HepG2 (cell line): ENCODE data around the gene PLXNB2. TPM values are rescaled to one million over a fixed set of nuclear protein-coding genes. Genes with fewer than 3 reads are reported as not detected.
A peak's percentile ranks its signal among the peaks of the same experiment; 100 is the strongest.

Experiments
- ARID4A ChIP-seq: sonication (generic); formaldehyde crosslinking; IDR thresholded peaks from 2 replicates; pipeline ENCODE4 v1.5.0; 2020; ENCODE audit warnings: mild to moderate bottlenecking, missing genetic modification reagents, borderline replicate concordance
- ARNTL ChIP-seq: sonication (generic); formaldehyde crosslinking; IDR thresholded peaks from 2 replicates; pipeline ENCODE4 v1.4.0; 2020; ENCODE audit warnings: mild to moderate bottlenecking, missing genetic modification reagents
- CREM ChIP-seq, 2 experiments: sonication (generic) in 1 of 2; formaldehyde crosslinking in 1 of 2; IDR thresholded peaks; 2 replicates each; pipeline versions ENCODE4 v1.4.0 to v1.6.1; 2016 to 2020; ENCODE audit warnings: antibody characterized with exemption in 1 of 2, mild to moderate bottlenecking in 1 of 2, missing genetic modification reagents in 1 of 2
- EHMT2 ChIP-seq: fragments of 200-600 bp; sonication (generic); IDR thresholded peaks from 2 replicates; pipeline ENCODE4 v1.7.0; 2017; ENCODE audit warnings: antibody characterized with exemption, low read depth, low read length, borderline replicate concordance
- EZH2 ChIP-seq: conservative IDR thresholded peaks from 2 replicates; pipeline ENCODE4 v1.6.1; 2012; ENCODE audit warnings: mild to moderate bottlenecking, low read depth, low read length, moderate library complexity
- GABPA ChIP-seq, 2 experiments: IDR thresholded peaks; 2 replicates each; pipeline ENCODE4 v1.6.1; 2011 to 2016; ENCODE audit warnings: low read depth in 2 of 2, low read length in 1 of 2, missing biosample characterization in 1 of 2, missing genetic modification characterization in 1 of 2
- MAFG ChIP-seq: sonication (generic); formaldehyde crosslinking; IDR thresholded peaks from 2 replicates; pipeline ENCODE4 v1.5.1; 2020; ENCODE audit warnings: mild to moderate bottlenecking, missing genetic modification reagents
- MAZ ChIP-seq, 2 experiments: sonication (generic) in 1 of 2; formaldehyde crosslinking in 1 of 2; IDR thresholded peaks; 2 replicates each; pipeline versions ENCODE4 v1.5.0 to v1.6.1; 2012 to 2020; ENCODE audit warnings: low read depth in 2 of 2, mild to moderate bottlenecking in 2 of 2, borderline replicate concordance in 1 of 2, improper control_type of control experiment in 1 of 2, low read length in 1 of 2, missing genetic modification reagents in 1 of 2, moderate library complexity in 1 of 2
- NR2F6 ChIP-seq, 2 experiments: IDR thresholded peaks; 2 replicates each; pipeline ENCODE4 v1.6.1; 2016; ENCODE audit warnings: antibody characterized with exemption in 1 of 2, mild to moderate bottlenecking in 1 of 2
- TEAD3 ChIP-seq: optimal IDR thresholded peaks from 2 replicates; pipeline ENCODE3; 2016; ENCODE audit warnings: borderline replicate concordance
- ZBTB1 ChIP-seq: sonication (generic); formaldehyde crosslinking; IDR thresholded peaks from 2 replicates; pipeline ENCODE4 v1.4.0; 2020; ENCODE audit warnings: missing genetic modification reagents, borderline replicate concordance
- ZNF331 ChIP-seq: sonication (generic); formaldehyde crosslinking; IDR thresholded peaks from 2 replicates; pipeline ENCODE4 v1.4.0; 2020; ENCODE audit warnings: missing genetic modification reagents
- ZNF335 ChIP-seq: sonication (generic); formaldehyde crosslinking; IDR thresholded peaks from 2 replicates; pipeline ENCODE4 v1.4.0; 2020; ENCODE audit warnings: missing genetic modification reagents
- ZNF337 ChIP-seq: sonication (generic); formaldehyde crosslinking; IDR thresholded peaks from 2 replicates; pipeline ENCODE4 v1.5.1; 2020; ENCODE audit warnings: missing genetic modification reagents, low read depth, mild to moderate bottlenecking, borderline replicate concordance
- polyA plus RNA-seq, 8 experiments: library from polyadenylated mRNA; depleted of rRNA in 3 of 8; stranded (reverse) in 7 of 8; unstranded in 1 of 8; fragments of >200 nt; fragmentation: Illumina TruSeq in 4 of 8; extraction: Trizol in 4 of 8; gene quantifications; 2 replicates each; pipeline versions ENCODE4 v1.2.1 to v1.2.3, GENCODE V29; 2011 to 2016; ENCODE audit warnings: low read depth in 4 of 8, missing spikeins in 1 of 8, mixed read lengths in 1 of 8; ENCODE audit not compliant: insufficient read depth in 1 of 8
- total RNA-seq, 5 experiments: library from RNA; depleted of rRNA; stranded (reverse); fragments of >200 nt; fragmentation: Illumina TruSeq; extraction: Trizol; gene quantifications; 2 replicates each; pipeline ENCODE4 v1.2.3, GENCODE V29; 2016; ENCODE audit warnings: low read depth in 1 of 5
- TF ChIP-seq, protein P1 (sequence below): sonication (generic); formaldehyde crosslinking; IDR thresholded peaks from 2 replicates; pipeline ENCODE4 v1.5.1; 2020; ENCODE audit warnings: mild to moderate bottlenecking, missing genetic modification reagents, moderate library complexity
- TF ChIP-seq, protein P2 (sequence below), 2 experiments: sonication (generic) in 1 of 2; formaldehyde crosslinking in 1 of 2; IDR thresholded peaks; 2 replicates each; pipeline versions ENCODE4 v1.4.0 to v1.6.1; 2016 to 2020; ENCODE audit warnings: borderline replicate concordance in 1 of 2, low read depth in 1 of 2, mild to moderate bottlenecking in 1 of 2, missing genetic modification reagents in 1 of 2

PLXNB2 gene
- total and polyA plus RNA-seq, 2 of the 13 experiments (the other 11 are each of a cell fraction or from before 2014, with no cell fraction given), result 32.6 to 68.9 TPM

- TF ChIP-seq NR2F6 (IDR thresholded peaks at IDR 0.05) (no peak), NR2F6 (CRISPR knock-in tag; IDR thresholded peaks at IDR 0.05) (no peak), ZBTB1 (no peak), MAFG (CRISPR knock-in tag) (no peak), ZNF331 (CRISPR knock-in tag) (0 out of 2 replicates have a peak, but pooled peaks have one; percentile 26), ZNF335 (CRISPR knock-in tag) (no peak), MAZ (IDR thresholded peaks at IDR 0.05; ENCODE audit: borderline replicate concordance, low read depth, low read length) (peak; percentile 50; the same call in 1 of the 2 replicates), MAZ (CRISPR knock-in tag; IDR thresholded peaks at IDR 0.05; ENCODE audit: low read depth) (0 out of 2 replicates have a peak, but pooled peaks have one; percentile 24), ARID4A (no peak; the same call in 1 of the 2 replicates), TEAD3 (peak; percentile 36), GABPA (IDR thresholded peaks at IDR 0.05; ENCODE audit: low read depth, low read length) (no peak), GABPA (CRISPR knock-in tag; IDR thresholded peaks at IDR 0.05; ENCODE audit: low read depth) (peak; percentile 35; the same call in 1 of the 2 replicates), ARNTL (CRISPR knock-in tag) (no peak), EHMT2 (no peak), CREM (IDR thresholded peaks at IDR 0.05) (no peak), CREM (CRISPR knock-in tag; IDR thresholded peaks at IDR 0.05) (no peak), ZNF337 (CRISPR knock-in tag) (no peak), EZH2 (no peak)
- TF ChIP-seq, protein P1, sequence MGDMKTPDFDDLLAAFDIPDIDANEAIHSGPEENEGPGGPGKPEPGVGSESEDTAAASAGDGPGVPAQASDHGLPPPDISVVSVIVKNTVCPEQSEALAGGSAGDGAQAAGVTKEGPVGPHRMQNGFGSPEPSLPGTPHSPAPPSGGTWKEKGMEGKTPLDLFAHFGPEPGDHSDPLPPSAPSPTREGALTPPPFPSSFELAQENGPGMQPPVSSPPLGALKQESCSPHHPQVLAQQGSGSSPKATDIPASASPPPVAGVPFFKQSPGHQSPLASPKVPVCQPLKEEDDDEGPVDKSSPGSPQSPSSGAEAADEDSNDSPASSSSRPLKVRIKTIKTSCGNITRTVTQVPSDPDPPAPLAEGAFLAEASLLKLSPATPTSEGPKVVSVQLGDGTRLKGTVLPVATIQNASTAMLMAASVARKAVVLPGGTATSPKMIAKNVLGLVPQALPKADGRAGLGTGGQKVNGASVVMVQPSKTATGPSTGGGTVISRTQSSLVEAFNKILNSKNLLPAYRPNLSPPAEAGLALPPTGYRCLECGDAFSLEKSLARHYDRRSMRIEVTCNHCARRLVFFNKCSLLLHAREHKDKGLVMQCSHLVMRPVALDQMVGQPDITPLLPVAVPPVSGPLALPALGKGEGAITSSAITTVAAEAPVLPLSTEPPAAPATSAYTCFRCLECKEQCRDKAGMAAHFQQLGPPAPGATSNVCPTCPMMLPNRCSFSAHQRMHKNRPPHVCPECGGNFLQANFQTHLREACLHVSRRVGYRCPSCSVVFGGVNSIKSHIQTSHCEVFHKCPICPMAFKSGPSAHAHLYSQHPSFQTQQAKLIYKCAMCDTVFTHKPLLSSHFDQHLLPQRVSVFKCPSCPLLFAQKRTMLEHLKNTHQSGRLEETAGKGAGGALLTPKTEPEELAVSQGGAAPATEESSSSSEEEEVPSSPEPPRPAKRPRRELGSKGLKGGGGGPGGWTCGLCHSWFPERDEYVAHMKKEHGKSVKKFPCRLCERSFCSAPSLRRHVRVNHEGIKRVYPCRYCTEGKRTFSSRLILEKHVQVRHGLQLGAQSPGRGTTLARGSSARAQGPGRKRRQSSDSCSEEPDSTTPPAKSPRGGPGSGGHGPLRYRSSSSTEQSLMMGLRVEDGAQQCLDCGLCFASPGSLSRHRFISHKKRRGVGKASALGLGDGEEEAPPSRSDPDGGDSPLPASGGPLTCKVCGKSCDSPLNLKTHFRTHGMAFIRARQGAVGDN (CRISPR knock-in tag), result peak; percentile 45
- TF ChIP-seq, protein P2, sequence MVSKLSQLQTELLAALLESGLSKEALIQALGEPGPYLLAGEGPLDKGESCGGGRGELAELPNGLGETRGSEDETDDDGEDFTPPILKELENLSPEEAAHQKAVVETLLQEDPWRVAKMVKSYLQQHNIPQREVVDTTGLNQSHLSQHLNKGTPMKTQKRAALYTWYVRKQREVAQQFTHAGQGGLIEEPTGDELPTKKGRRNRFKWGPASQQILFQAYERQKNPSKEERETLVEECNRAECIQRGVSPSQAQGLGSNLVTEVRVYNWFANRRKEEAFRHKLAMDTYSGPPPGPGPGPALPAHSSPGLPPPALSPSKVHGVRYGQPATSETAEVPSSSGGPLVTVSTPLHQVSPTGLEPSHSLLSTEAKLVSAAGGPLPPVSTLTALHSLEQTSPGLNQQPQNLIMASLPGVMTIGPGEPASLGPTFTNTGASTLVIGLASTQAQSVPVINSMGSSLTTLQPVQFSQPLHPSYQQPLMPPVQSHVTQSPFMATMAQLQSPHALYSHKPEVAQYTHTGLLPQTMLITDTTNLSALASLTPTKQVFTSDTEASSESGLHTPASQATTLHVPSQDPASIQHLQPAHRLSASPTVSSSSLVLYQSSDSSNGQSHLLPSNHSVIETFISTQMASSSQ (IDR thresholded peaks at IDR 0.05; ENCODE audit: low read depth), result no peak
- TF ChIP-seq, protein P2 (CRISPR knock-in tag; IDR thresholded peaks at IDR 0.05; ENCODE audit: borderline replicate concordance), result no peak
Measured at GRCh38 chr22:50308597-50308935, 1.1 kb upstream of the PLXNB2 start (continued).
